ENCODE data around the gene DPP7.

The DPP7 gene

GRCh38 chr9:137105814-137106661 is 8.5 kb downstream of the DPP7 start:
- H3K4me3 ChIP-seq (ENCODE audit: low read length), result no peak overlapping the region
- no peaks in the 10 kb centered on the region for H3K27me3 ChIP-seq (replicated peaks; ENCODE audit: insufficient read depth, low read length)
- no peaks in the 10 kb centered on the region for H3K79me2 ChIP-seq (ENCODE audit: low read length)
- H2AFZ ChIP-seq (ENCODE audit: low read length), result no peak overlapping the region
- H4K20me1 ChIP-seq (ENCODE audit: insufficient read depth, low read length), result no peaks in the 10 kb centered on the region
- no peaks in the 10 kb centered on the region for H3K4me1 ChIP-seq (ENCODE audit: low read length)
- H3K9ac ChIP-seq (ENCODE audit: low read length), result no peak overlapping the region
- H3K9me2 ChIP-seq (replicated peaks; ENCODE audit: insufficient read depth, low read length), result no peaks in the 10 kb centered on the region
- no peak for TF ChIP-seq EZH2 (optimal IDR thresholded peaks at IDR 0.05; ENCODE audit: low read depth, low read length)
- no peak for TF ChIP-seq EZH2phosphoT487 (IDR thresholded peaks at IDR 0.05; ENCODE audit: low read length)
- TF ChIP-seq CTCF (IDR thresholded peaks at IDR 0.05; ENCODE audit: low read length), result no peak
- no peaks in the 10 kb centered on the region for H3K9me3 ChIP-seq (replicated peaks; ENCODE audit: insufficient read depth, low read length)
- no peak overlapping the region for H3K27ac ChIP-seq (ENCODE audit: low read length)
- peaks cover 5% of the 10 kb centered on the region; the same call in 1 of the 2 replicates for H3K36me3 ChIP-seq (replicated peaks; ENCODE audit: insufficient read depth, low read length)
- H3K4me2 ChIP-seq (ENCODE audit: low read depth, low read length), result no peak overlapping the region
- no peaks in the 10 kb centered on the region for H3F3A ChIP-seq (ENCODE audit: insufficient read depth, low read length)
- no peak for DNase-seq

- no peak overlapping the region for H3K4me3 ChIP-seq (ENCODE audit: low read length)
- H3K27me3 ChIP-seq (replicated peaks; ENCODE audit: insufficient read depth, low read length), result no peaks in the 10 kb centered on the region
- no peaks in the 10 kb centered on the region for H3F3A ChIP-seq (ENCODE audit: insufficient read depth, low read length)
- H3K36me3 ChIP-seq (replicated peaks; ENCODE audit: insufficient read depth, low read length), result peaks cover 5% of the 10 kb centered on the region; the same call in 1 of the 2 replicates
- H3K9me2 ChIP-seq (replicated peaks; ENCODE audit: insufficient read depth, low read length), result no peaks in the 10 kb centered on the region
- no peak overlapping the region for H3K27ac ChIP-seq (ENCODE audit: low read length)
- H3K4me2 ChIP-seq (ENCODE audit: low read depth, low read length), result no peak overlapping the region
- H3K79me2 ChIP-seq (ENCODE audit: low read length), result no peaks in the 10 kb centered on the region
- DNase-seq, result no peak
- no peak overlapping the region for H2AFZ ChIP-seq (ENCODE audit: low read length)
- H3K9ac ChIP-seq (ENCODE audit: low read length), result no peak overlapping the region
- no peaks in the 10 kb centered on the region for H3K9me3 ChIP-seq (replicated peaks; ENCODE audit: insufficient read depth, low read length)
- H3K4me1 ChIP-seq (ENCODE audit: low read length), result no peaks in the 10 kb centered on the region
- no peak for TF ChIP-seq CTCF (IDR thresholded peaks at IDR 0.05; ENCODE audit: low read length)
- no peak for TF ChIP-seq EZH2 (optimal IDR thresholded peaks at IDR 0.05; ENCODE audit: low read depth, low read length)
- TF ChIP-seq EZH2phosphoT487 (IDR thresholded peaks at IDR 0.05; ENCODE audit: low read length), result no peak
- H4K20me1 ChIP-seq (ENCODE audit: insufficient read depth, low read length), result no peaks in the 10 kb centered on the region
These were observed 11.1 kb downstream of the DPP7 start for GRCh38 chr9:137103206-137103999.

- H3K36me3 ChIP-seq (replicated peaks; ENCODE audit: insufficient read depth, low read length), result peaks cover 5% of the 10 kb centered on the region; the same call in 1 of the 2 replicates
- H2AFZ ChIP-seq (ENCODE audit: low read length), result no peak overlapping the region
- H3K79me2 ChIP-seq (ENCODE audit: low read length), result no peaks in the 10 kb centered on the region
- no peaks in the 10 kb centered on the region for H3K9me2 ChIP-seq (replicated peaks; ENCODE audit: insufficient read depth, low read length)
- no peaks in the 10 kb centered on the region for H3K9me3 ChIP-seq (replicated peaks; ENCODE audit: insufficient read depth, low read length)
- DNase-seq, result no peak
- TF ChIP-seq EZH2 (optimal IDR thresholded peaks at IDR 0.05; ENCODE audit: low read depth, low read length) (no peak), CTCF (IDR thresholded peaks at IDR 0.05; ENCODE audit: low read length) (no peak), EZH2phosphoT487 (IDR thresholded peaks at IDR 0.05; ENCODE audit: low read length) (no peak)
- H3K27me3 ChIP-seq (replicated peaks; ENCODE audit: insufficient read depth, low read length), result no peaks in the 10 kb centered on the region
- H3K4me3 ChIP-seq (ENCODE audit: low read length), result no peak overlapping the region
- no peak overlapping the region for H3K4me2 ChIP-seq (ENCODE audit: low read depth, low read length)
- peaks cover 8% of the 10 kb centered on the region for H3K4me1 ChIP-seq (ENCODE audit: low read length)
- H3K9ac ChIP-seq (ENCODE audit: low read length), result no peak overlapping the region
- H4K20me1 ChIP-seq (ENCODE audit: insufficient read depth, low read length), result no peaks in the 10 kb centered on the region
- peaks cover 12% of the 10 kb centered on the region for H3F3A ChIP-seq (ENCODE audit: insufficient read depth, low read length)
- no peak overlapping the region for H3K27ac ChIP-seq (ENCODE audit: low read length)
These were observed 15.3 kb downstream of the DPP7 start for GRCh38 chr9:137099231-137099630.

Measured in MM.1S (cell line).